Endothelial cell of umbilical vein (primary cell): ENCODE data around the gene SPIRE1. TPM values are rescaled to one million over a fixed set of nuclear protein-coding genes. Genes with fewer than 3 reads are reported as not detected.

Experiments
- BruUV-seq: library from RNA; stranded (reverse); fragments of 400-500 nt; replicated peaks from 2 replicates; lab custom pipeline; 2021; lab: Mats Ljungman, UMichigan
- CTCF ChIA-PET: fragments of 300-600, 350-600 bp; sonication (Branson Sonifier 250); formaldehyde crosslinking; loops from one replicate; lab custom pipeline; 2021; ENCODE audit warnings: antibody characterized with exemption, inconsistent platforms; lab: Charles Lee
- POLR2A ChIA-PET: fragments of 300-600, 350-600 bp; sonication (Branson Sonifier 250); formaldehyde crosslinking; loops from one replicate; lab custom pipeline; 2021; ENCODE audit warnings: antibody characterized with exemption, inconsistent platforms; lab: Charles Lee
- DNase-seq: peaks from one replicate; pipeline ENCODE4 v3.0.0-alpha.2; 2011; ENCODE audit warnings: low read depth, low spot score
- FAIRE-seq: peaks from 2 replicates; lab custom pipeline; 2011; peaks lifted over from hg19 to GRCh38; lab: Jason Lieb, UNC
- H2AFZ ChIP-seq: 2 replicates; pipeline ENCODE4 v1.6.0; 2012; ENCODE audit warnings: low read depth, low read length, control low read depth, inconsistent platforms
- H3K27ac ChIP-seq: 2 replicates; pipeline ENCODE4 v1.5.1; 2011; ENCODE audit warnings: low read depth, mild to moderate bottlenecking, control low read depth, low read length, moderate library complexity; ENCODE audit not compliant: insufficient read depth
- H3K27me3 ChIP-seq, 2 experiments: 2 replicates each; pipeline versions ENCODE4 v1.6.0 to v1.6.1; 2011; ENCODE audit warnings: low read length in 2 of 2, mixed read lengths in 1 of 2; ENCODE audit not compliant: control insufficient read depth in 2 of 2, insufficient read depth in 2 of 2
- H3K36me3 ChIP-seq, 2 experiments: 2 replicates in 1 of 2; 3 replicates in 1 of 2; pipeline ENCODE4 v1.5.1; 2011; ENCODE audit warnings: low read length in 2 of 2, mild to moderate bottlenecking in 1 of 2, moderate library complexity in 1 of 2; ENCODE audit not compliant: control insufficient read depth in 2 of 2, insufficient read depth in 2 of 2; ENCODE audit errors: extremely low read depth in 1 of 2
- H3K4me1 ChIP-seq: 3 replicates; pipeline ENCODE4 v1.5.1; 2011; ENCODE audit warnings: mild to moderate bottlenecking, low read length; ENCODE audit not compliant: control insufficient read depth, insufficient read depth; ENCODE audit errors: extremely low read depth
- H3K4me2 ChIP-seq: 2 replicates; pipeline ENCODE4 v1.6.1; 2011; ENCODE audit warnings: low read length, control low read depth, mixed read lengths; ENCODE audit not compliant: insufficient read depth
- H3K4me3 ChIP-seq, 3 experiments: fragments of 200-600 bp in 1 of 3; sonication (generic), shearing (Covaris generic) in 1 of 3; replicated peaks in 1 of 3; 2 replicates each; pipeline ENCODE4 v1.5.1; 2011 to 2016; ENCODE audit warnings: control low read depth in 3 of 3, low read length in 3 of 3, mild to moderate bottlenecking in 2 of 3, inconsistent platforms in 1 of 3, low read depth in 1 of 3, moderate library complexity in 1 of 3; ENCODE audit not compliant: insufficient read depth in 1 of 3
- H3K79me2 ChIP-seq: 2 replicates; pipeline ENCODE4 v1.6.0; 2012; ENCODE audit warnings: low read length, inconsistent platforms; ENCODE audit not compliant: control insufficient read depth, insufficient read depth
- H3K9ac ChIP-seq: replicated peaks from 2 replicates; pipeline ENCODE3; 2011; ENCODE audit warnings: low read length, control low read depth; ENCODE audit not compliant: insufficient read depth; ENCODE audit errors: extremely low read depth
- H3K9me1 ChIP-seq: replicated peaks from 3 replicates; pipeline ENCODE4 v1.6.0; 2011; ENCODE audit warnings: mild to moderate bottlenecking, low read length; ENCODE audit not compliant: control insufficient read depth, insufficient read depth; ENCODE audit errors: extremely low read depth
- H3K9me3 ChIP-seq: replicated peaks from 2 replicates; pipeline ENCODE4 v1.5.1; 2012; ENCODE audit warnings: low read length, inconsistent platforms; ENCODE audit not compliant: control insufficient read depth, insufficient read depth
- H4K20me1 ChIP-seq: replicated peaks from 2 replicates; pipeline ENCODE3; 2011; ENCODE audit warnings: mild to moderate bottlenecking, low read length; ENCODE audit not compliant: control insufficient read depth, insufficient read depth; ENCODE audit errors: extremely low read depth
- CTCF ChIP-seq, 2 donors: IDR thresholded peaks; 1 replicate in 1 of 2; 2 replicates in 1 of 2; pipeline ENCODE4 v1.5.1; 2011; ENCODE audit warnings: low read length in 2 of 2, mild to moderate bottlenecking in 2 of 2, moderate library complexity in 2 of 2, control low read depth in 1 of 2, inconsistent platforms in 1 of 2, low read depth in 1 of 2; ENCODE audit not compliant: insufficient read depth in 1 of 2; ENCODE audit errors: extremely low read depth in 1 of 2
- FOS ChIP-seq: IDR thresholded peaks from 2 replicates; pipeline ENCODE4 v1.6.1; 2011; ENCODE audit warnings: mild to moderate bottlenecking, low read length, moderate library complexity, borderline replicate concordance; ENCODE audit not compliant: insufficient read depth
- GATA2 ChIP-seq: IDR thresholded peaks from 2 replicates; pipeline ENCODE4 v1.7.0; 2011; ENCODE audit warnings: low read depth, mild to moderate bottlenecking, moderate library complexity, mixed read lengths, low read length; ENCODE audit not compliant: insufficient read length, insufficient read depth
- MYC ChIP-seq: IDR thresholded peaks from one replicate; pipeline ENCODE4 v1.6.1; 2011; ENCODE audit warnings: mild to moderate bottlenecking, low read depth, low read length
- POLR2A ChIP-seq: IDR thresholded peaks from 2 replicates; pipeline ENCODE4 v1.6.1; 2012; ENCODE audit warnings: low read depth, mild to moderate bottlenecking, control low read depth, low read length
- POLR2AphosphoS5 ChIP-seq: IDR thresholded peaks from 2 replicates; pipeline ENCODE4 v1.6.1; 2012; ENCODE audit warnings: low read depth, mild to moderate bottlenecking, control low read depth, low read length, moderate library complexity; ENCODE audit not compliant: insufficient read depth
- dilution Hi-C: fragments of 300-500 bp; cut with MboI; formaldehyde crosslinking; loops from one replicate; pipeline ENCODE4 v1.15.0; 2019; ENCODE audit warnings: low sequenced_read_pairs; ENCODE audit not compliant: extremely low pct_ligation_motif_present
- intact Hi-C: fragments of 100-400 bp; cut with micrococcal nuclease; formaldehyde crosslinking; loops from one replicate; pipeline ENCODE4 v1.10.0; 2022
- polyA plus RNA-seq, 4 experiments: library from polyadenylated mRNA; depleted of rRNA in 3 of 4; stranded (reverse) in 3 of 4; unstranded in 1 of 4; fragments of >200 nt; gene quantifications; 2 replicates each; pipeline versions ENCODE4 v1.2.1 to v1.2.3, GENCODE V29; 2011 to 2012; ENCODE audit warnings: missing spikeins in 1 of 4
- total RNA-seq: library from RNA; stranded (reverse); gene quantifications from 2 replicates; pipeline ENCODE4 v1.2.3, GENCODE V29; 2021
- TF ChIP-seq, protein P1 (sequence below): IDR thresholded peaks from 2 replicates; pipeline ENCODE4 v1.6.1; 2011; ENCODE audit not compliant: insufficient read depth, insufficient read length

Gene SPIRE1
- total and polyA plus RNA-seq, 2 donors (not counting 3 experiments of a cell fraction or from before 2014, with no cell fraction given) = 13.1 to 44.0 TPM

- Histone ChIP-seq H3K79me2 (no peaks in the 10 kb centered on the region), H3K9ac (no peak overlapping the region), H3K27me3 (no peaks in the 10 kb centered on the region), H3K9me3 (no peaks in the 10 kb centered on the region), H3K4me3 (no peak overlapping the region), H4K20me1 (no peaks in the 10 kb centered on the region), H3K4me1 (no peaks in the 10 kb centered on the region), H3K36me3 (peaks cover 0 to 5% of the 10 kb centered on the region in 2 experiments), H3K4me2 (no peak overlapping the region), H3K27ac (no peak overlapping the region), H2AFZ (no peak overlapping the region), H3K9me1 (no peaks in the 10 kb centered on the region)
- DNase-seq = no peak
- ChIA-PET POLR2A (no interaction called here), CTCF (interaction anchor here (0.5 kb wide), 1 partner anchor 219 kb away, joined by 3 read pairs; no protein-coding TSS in a partner anchor)
- intact Hi-C loops (no loop called here), dilution Hi-C loops (no loop called here)
- BruUV-seq = no TSS peak
- FAIRE-seq = no peak
- no peak for TF ChIP-seq CTCF (IDR thresholded peaks at IDR 0.05; ENCODE audit: extremely low read depth in 1 of 2, insufficient read depth in 1 of 2, low read depth in 1 of 2, low read length in 2 of 2)
- no peak for TF ChIP-seq POLR2AphosphoS5
- no peak for TF ChIP-seq MYC
- TF ChIP-seq, protein P1, sequence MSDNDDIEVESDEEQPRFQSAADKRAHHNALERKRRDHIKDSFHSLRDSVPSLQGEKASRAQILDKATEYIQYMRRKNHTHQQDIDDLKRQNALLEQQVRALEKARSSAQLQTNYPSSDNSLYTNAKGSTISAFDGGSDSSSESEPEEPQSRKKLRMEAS = no peak
- no peak for TF ChIP-seq FOS
- TF ChIP-seq POLR2A = no peak
- no peak for TF ChIP-seq GATA2
These were observed 160.1 kb downstream of the SPIRE1 start for GRCh38 chr18:12497839-12498238.
